GM18867 (cell line): Measurements from ENCODE around the gene OBI1.

Experiments
- ATAC-seq: cut with Tn5 transposase; IDR thresholded peaks from one replicate; pipeline ENCODE4 v1.9.1; 2021; ENCODE audit warnings: mild to moderate bottlenecking, moderate library complexity; ENCODE audit not compliant: unreplicated experiment

OBI1 gene

GRCh38 chr13:78593129-78593528 lies 65.8 kb downstream of the OBI1 start:
- ATAC-seq: no peak

GRCh38 chr13:78592584-78592983 lies 66.4 kb downstream of the OBI1 start:
- no peak for ATAC-seq

GRCh38 chr13:78589206-78589605 lies 69.7 kb downstream of the OBI1 start:
- ATAC-seq: no peak

GRCh38 chr13:78587395-78587794 lies 71.6 kb downstream of the OBI1 start:
- no peak for ATAC-seq

GRCh38 chr13:78586706-78587105 lies 72.2 kb downstream of the OBI1 start:
- peak; percentile 58 for ATAC-seq

GRCh38 chr13:78576261-78576660 lies 82.7 kb downstream of the OBI1 start:
- ATAC-seq: no peak

GRCh38 chr13:78572459-78572858 lies 86.5 kb downstream of the OBI1 start:
- ATAC-seq: no peak

- no peak for ATAC-seq
These were observed 89.9 kb downstream of the OBI1 start for GRCh38 chr13:78569029-78569428.

GRCh38 chr13:78566631-78567030 lies 92.3 kb downstream of the OBI1 start:
- ATAC-seq: no peak
